ENCODE results near the gene CD81.

The CD81 gene

GRCh38 chr11:2434008-2434407, 56.9 kb downstream of the CD81 start:
- no peak overlapping the region for H3K4me3 ChIP-seq (ENCODE audit: insufficient read depth, low read length, poor library complexity, severe bottlenecking)
- H3K9me3 ChIP-seq (ENCODE audit: insufficient read depth, low read length) = no peaks in the 10 kb centered on the region
- no peaks in the 10 kb centered on the region for H4K20me1 ChIP-seq (ENCODE audit: low read depth, low read length)
- H3K36me3 ChIP-seq (ENCODE audit: low read length) = no peaks in the 10 kb centered on the region
- no peak overlapping the region for H2AFZ ChIP-seq (ENCODE audit: low read depth, low read length, severe bottlenecking)
- no peak overlapping the region for H3K27ac ChIP-seq (ENCODE audit: low read depth, low read length)
- no peaks in the 10 kb centered on the region for H3K79me2 ChIP-seq (ENCODE audit: insufficient read depth, low read length)
- H3K27me3 ChIP-seq (ENCODE audit: low read length) = no peaks in the 10 kb centered on the region
- no peak overlapping the region for H3K4me2 ChIP-seq (ENCODE audit: low read depth, low read length, poor library complexity, severe bottlenecking)
- TF ChIP-seq CTCF (IDR thresholded peaks at IDR 0.05; ENCODE audit: insufficient read depth, low read length, poor library complexity, severe bottlenecking) (no peak), EZH2phosphoT487 (conservative IDR thresholded peaks at IDR 0.05; ENCODE audit: low read length) (no peak)
- no peaks in the 10 kb centered on the region for H3F3A ChIP-seq (ENCODE audit: insufficient read depth)
- H3K9ac ChIP-seq (ENCODE audit: low read length) = no peak overlapping the region
- H3K9me2 ChIP-seq (replicated peaks; ENCODE audit: insufficient read depth, low read length) = no peaks in the 10 kb centered on the region

DNA sequence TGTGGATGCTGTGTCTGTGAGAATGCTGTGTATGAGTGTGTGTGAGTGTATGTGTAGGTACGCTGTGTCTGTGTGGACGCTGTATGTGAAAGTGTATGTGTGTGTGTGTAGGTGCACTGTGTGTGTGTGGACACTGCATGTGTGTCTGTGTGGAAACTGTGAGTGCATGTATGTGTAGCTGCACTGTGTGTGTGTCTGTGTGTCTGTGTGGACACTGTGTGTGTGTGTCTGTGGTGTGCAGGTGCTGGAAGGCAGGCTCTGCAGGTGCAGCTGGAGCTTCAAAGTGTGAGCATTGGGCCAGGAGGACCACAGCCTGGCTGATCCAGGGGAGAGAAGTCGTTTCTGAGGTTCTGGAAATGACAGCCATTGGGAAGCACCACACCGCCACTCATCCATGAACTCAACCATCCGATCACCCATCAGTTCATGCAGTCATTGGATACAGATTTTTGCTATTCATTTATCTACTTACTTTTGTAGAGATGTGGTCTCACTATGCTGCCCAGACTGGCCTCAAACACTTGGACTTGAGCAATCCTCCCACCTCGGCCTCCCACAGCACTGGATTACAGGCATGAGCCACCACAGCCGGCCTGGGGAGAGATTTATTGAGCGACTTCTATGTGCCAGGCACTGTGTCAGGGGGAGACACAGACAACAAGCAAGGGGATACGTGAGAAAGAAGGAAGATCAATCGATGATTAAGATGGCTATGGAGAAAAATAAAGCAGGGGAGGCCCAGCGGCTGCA, 57.6 kb downstream of the CD81 start:
- Histone ChIP-seq H3K36me3 (ENCODE audit: low read length) (no peaks in the 10 kb centered on the region), H3K27ac (ENCODE audit: low read depth, low read length) (no peak overlapping the region), H3K9ac (ENCODE audit: low read length) (no peak overlapping the region), H3K4me3 (ENCODE audit: insufficient read depth, low read length, poor library complexity, severe bottlenecking) (no peak overlapping the region), H3K79me2 (ENCODE audit: insufficient read depth, low read length) (no peaks in the 10 kb centered on the region), H2AFZ (ENCODE audit: low read depth, low read length, severe bottlenecking) (no peak overlapping the region), H3F3A (ENCODE audit: insufficient read depth) (no peaks in the 10 kb centered on the region), H3K27me3 (ENCODE audit: low read length) (no peaks in the 10 kb centered on the region), H4K20me1 (ENCODE audit: low read depth, low read length) (no peaks in the 10 kb centered on the region), H3K9me3 (ENCODE audit: insufficient read depth, low read length) (no peaks in the 10 kb centered on the region), H3K9me2 (replicated peaks; ENCODE audit: insufficient read depth, low read length) (no peaks in the 10 kb centered on the region), H3K4me2 (ENCODE audit: low read depth, low read length, poor library complexity, severe bottlenecking) (no peak overlapping the region)
- TF ChIP-seq EZH2phosphoT487 (conservative IDR thresholded peaks at IDR 0.05; ENCODE audit: low read length) (no peak), CTCF (IDR thresholded peaks at IDR 0.05; ENCODE audit: insufficient read depth, low read length, poor library complexity, severe bottlenecking) (no peak)

DNA sequence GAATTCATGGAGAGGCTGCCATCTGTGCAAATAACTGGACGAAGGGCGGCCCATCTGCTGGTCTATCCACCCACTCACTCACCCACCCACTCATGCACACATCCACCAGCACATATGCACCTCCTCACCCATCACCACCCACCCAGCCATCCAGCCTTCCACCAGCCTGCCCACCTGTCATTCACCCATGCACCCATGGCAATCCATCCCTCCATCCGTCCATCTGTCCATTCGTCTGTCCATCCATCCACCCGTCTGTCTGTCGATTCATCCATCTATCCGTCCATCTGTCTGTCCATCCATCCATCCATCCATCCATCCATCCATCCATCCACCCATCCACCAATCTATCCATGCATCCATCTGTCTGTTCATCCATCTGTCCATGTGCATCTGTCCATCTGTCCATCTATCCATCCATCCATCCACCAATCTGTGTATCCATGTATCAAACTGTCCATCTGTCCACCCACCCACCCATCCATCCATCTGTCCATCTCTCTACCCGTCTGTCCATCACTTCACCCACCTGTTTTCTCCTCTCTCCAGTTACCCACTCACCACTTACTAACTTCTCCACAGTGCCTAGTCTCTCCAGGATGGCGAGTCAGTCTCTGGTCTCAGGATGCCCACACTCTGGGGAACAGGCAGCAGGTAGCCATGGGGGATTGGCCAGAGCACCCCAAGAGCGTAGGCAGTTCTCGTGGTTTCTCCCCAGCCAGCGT, 58.3 kb downstream of the CD81 start:
- no peaks in the 10 kb centered on the region for H3K27me3 ChIP-seq (ENCODE audit: low read length)
- H3K4me3 ChIP-seq (ENCODE audit: insufficient read depth, low read length, poor library complexity, severe bottlenecking) = no peak overlapping the region
- no peaks in the 10 kb centered on the region for H4K20me1 ChIP-seq (ENCODE audit: low read depth, low read length)
- H3K27ac ChIP-seq (ENCODE audit: low read depth, low read length) = no peak overlapping the region
- H3K9me2 ChIP-seq (replicated peaks; ENCODE audit: insufficient read depth, low read length) = no peaks in the 10 kb centered on the region
- H3K79me2 ChIP-seq (ENCODE audit: insufficient read depth, low read length) = no peaks in the 10 kb centered on the region
- H3K4me2 ChIP-seq (ENCODE audit: low read depth, low read length, poor library complexity, severe bottlenecking) = no peak overlapping the region
- H3F3A ChIP-seq (ENCODE audit: insufficient read depth) = no peaks in the 10 kb centered on the region
- no peak overlapping the region for H2AFZ ChIP-seq (ENCODE audit: low read depth, low read length, severe bottlenecking)
- no peaks in the 10 kb centered on the region for H3K9me3 ChIP-seq (ENCODE audit: insufficient read depth, low read length)
- no peak overlapping the region for H3K9ac ChIP-seq (ENCODE audit: low read length)
- TF ChIP-seq EZH2phosphoT487 (conservative IDR thresholded peaks at IDR 0.05; ENCODE audit: low read length) (no peak), CTCF (IDR thresholded peaks at IDR 0.05; ENCODE audit: insufficient read depth, low read length, poor library complexity, severe bottlenecking) (no peak)
- H3K36me3 ChIP-seq (ENCODE audit: low read length) = no peaks in the 10 kb centered on the region

Measured in SU-DHL-6 (cell line).